Renal cortical epithelial cell (primary cell): Measurements from ENCODE around the gene PADI3. TPM values are rescaled to one million over a fixed set of nuclear protein-coding genes. Genes with fewer than 3 reads are reported as not detected.

Source experiments
- DNase-seq: peaks from one replicate; pipeline ENCODE4 v3.0.0-alpha.2; 2011; ENCODE audit warnings: low read depth
- total RNA-seq: library from RNA; depleted of rRNA; stranded (reverse); fragments of >200 nt; gene quantifications from 2 replicates; pipeline ENCODE4 v1.2.3, GENCODE V29; 2014

The PADI3 gene
- total RNA-seq, 1 donor from 2014 or later = 0.05 TPM

GRCh38 chr1:17214876-17215544, 33.9 kb upstream of the PADI3 start:
- no peak for DNase-seq

- DNase-seq = no peak
Measured at GRCh38 chr1:17215545-17215890, 33.4 kb upstream of the PADI3 start.

DNA sequence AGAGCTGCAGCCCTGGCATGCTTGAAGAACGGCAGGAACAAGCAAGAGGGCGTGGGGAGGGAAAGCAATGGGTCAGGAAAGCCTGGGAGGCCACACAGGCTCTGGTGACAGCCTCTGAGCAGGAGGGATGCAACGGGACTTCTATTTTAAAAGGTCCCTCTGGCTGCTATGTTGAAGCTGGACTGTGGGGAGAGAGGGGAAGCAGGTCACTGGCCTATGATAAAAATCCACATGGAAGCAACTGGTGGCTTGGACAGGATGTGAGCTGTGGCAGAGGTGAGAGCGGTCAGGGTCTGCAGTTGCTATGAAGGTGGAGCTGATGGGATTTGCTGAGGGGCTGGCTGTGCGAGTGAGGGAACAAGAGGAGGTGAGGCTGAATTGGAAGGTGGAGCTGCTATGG, 32.8 kb upstream of the PADI3 start:
- DNase-seq = no peak

GRCh38 chr1:17217607-17218006, 31.3 kb upstream of the PADI3 start:
- no peak for DNase-seq

- DNase-seq = no peak
Measured at GRCh38 chr1:17218939-17219338, 30.0 kb upstream of the PADI3 start.

DNA sequence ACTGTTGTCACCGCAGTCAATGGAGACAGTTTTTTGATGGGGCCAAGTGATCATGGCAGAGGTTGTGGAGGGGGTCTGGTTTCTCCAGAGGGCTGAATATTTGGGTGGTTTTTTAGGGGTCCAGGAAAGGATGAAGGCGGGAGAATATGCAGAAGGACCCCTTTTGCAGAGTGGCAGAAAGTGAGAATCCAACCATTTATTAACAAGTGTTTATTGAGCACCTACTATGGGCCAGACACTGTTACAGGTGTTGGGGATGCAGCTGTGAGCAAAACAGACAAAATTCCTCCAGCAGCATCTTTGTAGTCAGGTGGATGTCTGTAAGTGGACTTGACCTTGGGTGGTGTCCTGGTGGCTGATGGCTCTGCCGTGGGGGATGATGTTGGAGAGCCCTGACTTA, 28.6 kb upstream of the PADI3 start:
- DNase-seq = no peak

DNA sequence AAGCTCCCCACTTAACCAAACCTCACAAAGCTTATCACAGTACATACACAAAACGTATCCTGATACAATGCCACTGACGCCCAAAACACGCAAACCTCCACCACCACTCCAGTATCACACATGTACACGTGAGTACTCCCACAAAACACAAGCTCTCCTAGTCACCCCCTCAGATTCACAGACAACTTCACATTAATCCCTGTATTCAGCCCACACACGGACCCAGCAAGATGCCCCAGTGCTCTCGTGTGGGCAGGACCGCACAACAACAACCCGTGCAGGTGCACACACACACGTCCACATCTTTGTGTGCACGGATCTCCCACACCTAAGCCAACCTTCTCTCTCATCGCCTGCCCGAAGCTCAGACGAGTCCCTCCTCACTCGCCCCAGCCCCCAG, 26.3 kb upstream of the PADI3 start:
- no peak for DNase-seq

- DNase-seq = no peak
Measured at GRCh38 chr1:17224434-17224833, 24.5 kb upstream of the PADI3 start.

DNA sequence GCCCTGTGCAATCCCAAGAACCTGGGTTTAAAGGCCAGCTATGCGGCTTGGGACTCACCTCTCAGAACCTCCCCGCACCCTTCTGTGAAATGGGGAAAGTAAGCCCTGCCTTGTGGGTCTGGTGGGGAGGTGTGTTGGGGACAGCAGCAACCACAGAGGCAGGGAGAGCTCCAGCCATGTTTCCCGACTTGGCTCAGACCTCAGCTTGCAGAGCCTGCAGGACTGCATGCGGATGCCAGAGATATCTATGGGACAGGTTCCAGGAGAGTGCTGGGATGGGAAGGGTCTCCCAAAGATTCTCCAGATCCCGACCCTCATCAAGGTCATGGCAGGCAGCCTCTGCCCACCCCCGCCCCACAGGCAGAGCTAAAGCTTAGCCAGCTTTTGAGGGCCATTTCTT, 23.8 kb upstream of the PADI3 start:
- no peak for DNase-seq

GRCh38 chr1:17227358-17227915, 21.5 kb upstream of the PADI3 start:
- DNase-seq = peak; percentile 53

- DNase-seq = no peak
Measured at GRCh38 chr1:17228619-17229018, 20.3 kb upstream of the PADI3 start.

DNA sequence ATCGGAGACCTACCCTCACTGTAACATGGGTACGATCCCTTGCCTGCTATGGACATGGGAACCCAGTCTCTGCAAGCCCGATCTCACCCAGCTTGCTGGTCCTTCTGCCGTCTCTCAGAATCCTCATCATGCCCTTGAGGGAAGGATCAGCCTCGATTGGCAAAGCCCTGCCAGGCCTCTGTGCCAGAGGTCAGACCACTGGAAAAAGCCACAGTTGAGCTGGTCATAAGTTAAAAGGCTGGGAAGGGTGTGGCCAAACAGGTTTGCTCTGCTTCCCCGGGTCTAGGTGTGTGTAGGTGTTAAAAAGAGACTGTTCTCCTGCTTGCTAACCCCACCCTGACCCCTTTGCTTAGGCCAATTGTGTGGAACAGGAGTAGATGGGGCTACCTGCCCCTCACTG, 19.5 kb upstream of the PADI3 start:
- DNase-seq = peak; percentile 46

DNA sequence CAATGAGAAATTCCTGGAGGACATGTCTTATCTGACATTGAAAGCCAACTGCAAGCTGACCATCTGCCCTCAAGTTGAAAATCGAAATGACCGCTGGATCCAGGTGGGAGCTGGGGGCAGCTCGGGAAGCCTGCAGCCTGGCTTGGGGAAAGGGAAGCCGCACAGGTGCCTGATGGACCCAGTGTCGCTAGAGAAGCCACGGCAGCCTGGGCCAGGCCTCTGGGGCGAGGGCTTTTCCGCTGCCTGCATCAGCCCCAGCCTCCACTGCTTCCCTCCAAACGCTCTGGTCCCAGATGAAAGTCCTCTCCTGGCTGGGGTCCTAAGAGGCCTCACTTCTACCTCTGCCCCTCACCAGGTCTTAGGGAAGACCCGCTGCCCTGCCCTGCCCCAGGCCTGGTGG, 18.8 kb upstream of the PADI3 start:
- DNase-seq = no peak

GRCh38 chr1:17230671-17231310, 18.1 kb upstream of the PADI3 start:
- no peak for DNase-seq

DNA sequence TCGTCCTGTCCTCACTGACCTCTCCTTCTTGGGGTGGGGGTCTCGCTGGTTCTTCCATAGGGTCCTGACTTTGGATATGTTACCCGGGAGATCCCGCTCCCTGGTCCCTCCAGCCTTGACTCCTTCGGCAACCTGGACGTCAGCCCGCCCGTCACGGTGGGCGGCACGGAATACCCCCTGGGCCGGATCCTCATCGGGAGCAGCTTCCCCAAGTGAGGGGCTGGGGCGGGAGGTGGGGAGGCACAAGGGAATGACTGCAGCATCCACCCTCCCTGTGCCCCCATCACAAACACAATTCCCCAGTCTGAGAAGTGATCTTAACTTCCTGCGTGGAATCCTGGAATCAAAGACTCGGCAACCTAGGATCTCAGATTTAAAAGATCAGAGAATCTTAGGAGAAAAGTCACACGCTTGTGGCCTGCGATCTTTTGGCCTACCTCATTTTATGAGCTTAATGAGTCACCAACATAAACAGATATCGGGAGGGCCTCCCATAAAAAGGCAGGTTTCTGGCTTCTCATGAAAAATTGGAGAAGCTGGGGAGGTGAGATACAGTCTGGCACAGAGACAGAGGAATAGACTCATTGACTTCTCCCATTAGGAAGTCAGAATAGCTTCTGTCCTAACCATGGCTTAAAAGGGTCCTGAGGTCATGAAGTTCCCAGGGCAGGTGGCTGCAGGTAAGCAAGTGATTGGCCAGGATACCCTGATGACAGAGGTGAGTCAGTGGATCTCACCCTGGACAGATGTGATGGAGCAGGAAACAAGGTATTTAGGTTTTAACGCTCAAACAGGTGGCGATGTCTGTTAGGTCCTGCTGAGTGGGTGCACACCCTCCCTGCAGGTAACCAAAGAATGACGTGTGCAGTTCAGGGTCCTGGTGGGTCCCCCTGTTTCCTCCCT, 15.9 kb upstream of the PADI3 start:
- peak; percentile 94 for DNase-seq

DNA sequence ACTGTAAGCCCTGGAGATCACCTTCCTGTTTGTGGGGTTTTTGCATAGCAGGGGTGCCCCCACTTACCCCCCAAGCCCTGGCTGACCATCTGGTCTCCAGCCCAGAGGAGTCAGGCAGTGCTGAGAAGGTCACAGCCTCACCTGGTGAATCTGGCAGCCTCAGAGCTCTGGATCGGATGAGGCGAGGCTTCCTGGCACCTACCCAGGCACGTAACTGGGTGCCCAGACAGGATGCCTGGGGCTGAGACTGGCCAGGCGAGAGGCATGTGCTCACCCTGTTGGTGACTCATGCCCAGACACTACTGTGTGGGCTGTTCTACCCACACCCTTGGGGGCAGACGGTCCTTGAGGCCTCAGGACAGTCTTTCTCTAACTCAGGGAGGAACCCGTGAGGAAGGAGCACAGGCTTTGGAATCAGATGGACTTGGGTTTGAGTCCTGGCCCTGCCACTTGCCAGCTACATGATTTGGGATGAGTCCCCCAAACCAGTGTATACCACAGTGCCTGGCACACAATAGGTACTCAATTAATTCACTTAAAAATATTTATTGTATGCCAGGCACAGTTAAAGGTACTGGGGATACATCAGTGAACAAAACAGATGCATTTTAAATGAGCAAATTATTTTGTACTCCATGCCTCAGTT, 15.1 kb upstream of the PADI3 start:
- DNase-seq = peak; percentile 96

- no peak for DNase-seq
Measured at GRCh38 chr1:17234405-17234804, 14.5 kb upstream of the PADI3 start.

DNA sequence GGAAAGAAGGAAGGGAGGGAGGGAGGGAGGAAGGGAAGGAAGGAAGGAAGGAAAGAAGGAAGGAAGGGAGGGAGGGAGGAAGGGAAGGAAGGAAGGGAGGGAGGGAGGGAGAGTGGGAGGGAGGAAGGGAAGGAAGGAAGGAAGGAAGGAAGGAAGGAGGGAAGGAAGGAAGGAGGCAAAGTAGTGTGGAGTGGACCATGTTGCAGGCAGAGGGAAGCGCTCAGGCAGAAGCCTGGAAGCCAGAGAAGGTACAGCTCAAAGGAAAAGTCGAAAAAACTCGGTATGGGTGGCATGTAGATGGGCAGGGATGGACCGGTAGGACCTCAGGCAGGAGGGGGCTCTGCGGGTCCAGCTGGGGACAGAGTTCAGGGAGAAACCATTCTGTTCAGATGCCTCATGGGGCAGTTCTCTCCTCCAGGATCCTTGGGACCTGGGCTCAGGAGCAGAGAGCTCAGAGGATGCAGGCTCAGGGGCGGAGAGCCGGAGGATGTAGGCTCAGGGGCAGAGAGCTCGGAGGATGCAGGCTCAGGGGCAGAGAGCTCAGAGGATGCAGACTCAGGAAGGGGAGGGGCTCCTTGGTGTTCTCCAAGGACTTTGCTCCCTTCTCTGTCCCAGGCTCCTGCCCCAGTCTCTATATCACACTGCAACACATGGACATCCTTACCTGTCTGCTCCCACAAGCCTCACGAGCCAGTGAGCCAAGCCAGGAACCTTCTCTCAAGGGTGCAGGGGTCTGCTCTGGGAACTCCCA, 13.6 kb upstream of the PADI3 start:
- no peak for DNase-seq

DNA sequence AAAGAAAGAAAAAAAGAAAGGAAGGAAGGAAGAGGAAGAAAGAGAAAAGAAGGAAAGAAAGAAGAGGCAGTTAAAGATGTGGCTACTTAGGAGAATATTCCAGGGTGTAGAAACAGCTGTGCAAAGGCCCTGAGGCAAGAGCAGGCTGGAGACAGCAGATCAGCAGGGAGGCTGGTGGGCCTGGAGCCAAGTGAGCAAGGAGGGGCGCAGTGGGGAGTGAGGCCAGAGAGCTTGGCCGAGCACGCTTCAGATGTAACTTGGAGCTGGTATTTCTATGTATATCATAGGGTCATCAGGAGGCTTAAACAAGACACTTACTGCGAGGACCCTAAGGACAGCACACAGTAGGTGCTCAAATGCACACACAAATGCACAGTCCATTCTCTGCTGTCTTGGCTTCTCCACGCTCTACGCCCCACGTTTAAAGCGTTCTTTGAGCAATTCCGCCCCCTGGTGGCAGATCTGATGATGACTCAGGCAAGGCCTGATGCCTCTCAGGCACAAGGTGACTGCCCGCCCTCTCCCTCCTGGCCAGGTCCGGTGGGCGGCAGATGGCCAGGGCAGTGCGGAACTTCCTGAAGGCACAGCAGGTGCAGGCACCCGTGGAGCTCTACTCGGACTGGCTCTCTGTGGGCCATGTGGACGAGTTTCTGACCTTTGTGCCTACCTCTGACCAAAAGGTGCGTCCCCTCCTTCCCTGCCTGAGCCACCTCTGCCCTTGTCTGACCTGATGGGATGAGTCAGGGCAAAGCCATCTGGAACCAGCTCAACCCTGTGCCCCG, 11.9 kb upstream of the PADI3 start:
- peak; percentile 77 for DNase-seq

GRCh38 chr1:17237561-17237903, 11.4 kb upstream of the PADI3 start:
- DNase-seq = no peak

GRCh38 chr1:17239420-17239819, 9.5 kb upstream of the PADI3 start:
- peak; percentile 81 for DNase-seq
